LNCaP clone FGC (cell line): Measurements from ENCODE around the gene LIPC.

ENCODE experiments used
- DNase-seq: peaks from one replicate; pipeline ENCODE4 v3.0.0-alpha.2; 2011; ENCODE audit warnings: low read depth
- H3K4me3 ChIP-seq: 2 replicates; pipeline ENCODE4 v1.5.1; 2011; ENCODE audit warnings: mild to moderate bottlenecking, low read depth, low read length, control low read depth
- CTCF ChIP-seq: IDR thresholded peaks from 2 replicates; pipeline ENCODE4 v1.5.1; 2012; ENCODE audit warnings: mild to moderate bottlenecking; ENCODE audit not compliant: control insufficient read depth, insufficient read depth; ENCODE audit errors: extremely low read depth

Gene LIPC

GRCh38 chr15:58388211-58388610 lies 43.6 kb upstream of the LIPC start:
- no peak for TF ChIP-seq CTCF

GRCh38 chr15:58390118-58390517 lies 41.7 kb upstream of the LIPC start:
- no peak overlapping the region for H3K4me3 ChIP-seq
- no peak for DNase-seq
- no peak for TF ChIP-seq CTCF

More at GRCh38 chr15:58388211-58388610, 43.6 kb upstream of the LIPC start:
- no peak for DNase-seq
- H3K4me3 ChIP-seq, result no peak overlapping the region

- H3K4me3 ChIP-seq, result no peak overlapping the region
- TF ChIP-seq CTCF, result no peak
- no peak for DNase-seq
Observed at GRCh38 chr15:58390655-58391054, 41.1 kb upstream of the LIPC start.

- no peak overlapping the region for H3K4me3 ChIP-seq
- no peak for DNase-seq
- no peak for TF ChIP-seq CTCF
Observed at GRCh38 chr15:58391088-58391487, 40.7 kb upstream of the LIPC start.

- no peak overlapping the region for H3K4me3 ChIP-seq
- DNase-seq, result no peak
- no peak for TF ChIP-seq CTCF
Observed at GRCh38 chr15:58392141-58392540, 39.6 kb upstream of the LIPC start.

- H3K4me3 ChIP-seq, result no peak overlapping the region
- TF ChIP-seq CTCF, result no peak
- no peak for DNase-seq
Observed at GRCh38 chr15:58392611-58393161, 39.1 kb upstream of the LIPC start.

- TF ChIP-seq CTCF, result no peak
- no peak for DNase-seq
- H3K4me3 ChIP-seq, result no peak overlapping the region
Observed at GRCh38 chr15:58393241-58393662, 38.5 kb upstream of the LIPC start.
